ENCODE data around the gene NOSTRIN. TPM values are rescaled to one million over a fixed set of nuclear protein-coding genes. Genes with fewer than 3 reads are reported as not detected.

The NOSTRIN gene
- total RNA-seq, 2 experiments from 2014 or later, result not detected

DNA sequence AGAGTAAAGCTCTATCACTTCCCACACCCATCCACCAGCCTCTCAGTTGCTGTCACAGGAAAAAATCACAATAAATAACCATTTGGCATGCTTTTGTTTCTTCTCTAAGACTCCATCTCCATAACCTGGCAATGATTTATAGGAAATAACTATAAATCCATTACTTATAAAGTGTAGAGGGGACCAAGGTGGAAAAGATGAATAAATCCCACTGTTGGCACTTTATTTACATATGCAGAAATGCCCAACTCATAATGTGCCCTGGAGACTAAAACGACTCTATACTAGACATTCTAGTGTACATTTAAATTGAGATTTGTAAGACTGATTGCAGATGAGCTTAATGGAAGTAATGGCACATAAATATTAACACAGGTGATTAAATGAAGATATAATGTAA lies 7.5 kb upstream of the NOSTRIN start:
- H3K27ac ChIP-seq (ENCODE audit: low read depth, low read length, poor library complexity, severe bottlenecking), result no peak overlapping the region
- no peak overlapping the region for H3K4me3 ChIP-seq (ENCODE audit: low read depth, low read length, poor library complexity, severe bottlenecking)
- ChIA-PET CTCF (ENCODE audit: unreplicated experiment) (no interaction called here), POLR2A (no interaction called here)
- no peaks in the 10 kb centered on the region for H3K4me1 ChIP-seq (ENCODE audit: insufficient read depth, low read length, poor library complexity, severe bottlenecking)
- H3K9me2 ChIP-seq (ENCODE audit: insufficient read depth, low read length), result no peaks in the 10 kb centered on the region
- H4K20me1 ChIP-seq (ENCODE audit: insufficient read depth, low read length), result no peaks in the 10 kb centered on the region
- BruUV-seq (replicated peaks), result no TSS peak
- no peak overlapping the region for H2AFZ ChIP-seq (ENCODE audit: low read length)
- TF ChIP-seq CTCF (conservative IDR thresholded peaks at IDR 0.05; ENCODE audit: low read length), result no peak
- TF ChIP-seq EZH2phosphoT487 (IDR thresholded peaks at IDR 0.05; ENCODE audit: borderline replicate concordance, low read depth, low read length), result no peak
- H3K9me3 ChIP-seq (ENCODE audit: low read length), result no peaks in the 10 kb centered on the region
- H3K4me2 ChIP-seq (ENCODE audit: low read length), result no peak overlapping the region
- no peak for DNase-seq (ENCODE audit: low spot score)
- no peaks in the 10 kb centered on the region for H3K79me2 ChIP-seq (ENCODE audit: insufficient read depth, low read depth, low read length)
- H3K36me3 ChIP-seq (ENCODE audit: insufficient read depth, low read length), result no peaks in the 10 kb centered on the region
- intact Hi-C loops (cut with micrococcal nuclease; ENCODE audit: unreplicated experiment), result no loop called here

DNA sequence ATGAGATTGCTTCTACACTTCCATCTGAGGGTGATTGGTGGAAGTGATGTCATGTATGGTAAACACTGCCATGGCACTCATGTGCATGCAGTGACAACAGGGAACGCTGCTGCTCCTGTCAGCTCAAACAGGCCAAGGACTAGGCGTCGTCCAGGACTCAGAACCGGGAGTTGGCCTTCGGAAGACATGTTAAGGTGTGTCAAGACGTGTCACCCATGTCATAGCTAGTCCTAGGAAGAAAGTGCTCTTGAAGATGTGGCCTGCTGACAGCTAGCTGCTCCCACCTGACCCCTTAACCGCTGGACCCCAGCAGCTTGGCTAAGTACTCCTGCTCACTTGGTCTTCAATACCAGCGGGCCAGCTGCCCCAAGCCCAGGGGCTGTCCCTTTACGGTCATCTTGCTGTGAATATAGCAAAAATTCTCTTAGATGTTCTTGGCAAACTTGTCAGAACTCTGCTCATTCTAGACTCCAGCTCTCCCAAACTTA lies 6.3 kb upstream of the NOSTRIN start:
- Histone ChIP-seq H3K27ac (ENCODE audit: low read depth, low read length, poor library complexity, severe bottlenecking) (no peak overlapping the region), H3K79me2 (ENCODE audit: insufficient read depth, low read depth, low read length) (no peaks in the 10 kb centered on the region), H3K4me1 (ENCODE audit: insufficient read depth, low read length, poor library complexity, severe bottlenecking) (no peaks in the 10 kb centered on the region), H3K4me2 (ENCODE audit: low read length) (no peak overlapping the region), H3K9me2 (ENCODE audit: insufficient read depth, low read length) (no peaks in the 10 kb centered on the region), H3K36me3 (ENCODE audit: insufficient read depth, low read length) (no peaks in the 10 kb centered on the region), H3K4me3 (ENCODE audit: low read depth, low read length, poor library complexity, severe bottlenecking) (no peak overlapping the region), H2AFZ (ENCODE audit: low read length) (no peak overlapping the region), H3K9me3 (ENCODE audit: low read length) (no peaks in the 10 kb centered on the region), H4K20me1 (ENCODE audit: insufficient read depth, low read length) (no peaks in the 10 kb centered on the region)
- BruUV-seq (replicated peaks), result no TSS peak
- POLR2A ChIA-PET, result interaction anchor here (0.6 to 0.7 kb wide), 3 partner anchors 98 to 271 kb away, joined by 3 to 6 read pairs (median 3); no protein-coding TSS in a partner anchor
- CTCF ChIA-PET (ENCODE audit: unreplicated experiment), result interaction anchor here (0.5 kb wide), 1 partner anchor 713 kb away, joined by 3 read pairs; no protein-coding TSS in a partner anchor
- no peak for DNase-seq (ENCODE audit: low spot score)
- intact Hi-C loops (cut with micrococcal nuclease; ENCODE audit: unreplicated experiment), result no loop called here
- TF ChIP-seq EZH2phosphoT487 (IDR thresholded peaks at IDR 0.05; ENCODE audit: borderline replicate concordance, low read depth, low read length) (no peak), CTCF (conservative IDR thresholded peaks at IDR 0.05; ENCODE audit: low read length) (no peak)

GRCh38 chr2:168796583-168797285 lies 5.7 kb upstream of the NOSTRIN start:
- Histone ChIP-seq H3K4me2 (ENCODE audit: low read length) (no peak overlapping the region), H3K27ac (ENCODE audit: low read depth, low read length, poor library complexity, severe bottlenecking) (no peak overlapping the region), H3K4me1 (ENCODE audit: insufficient read depth, low read length, poor library complexity, severe bottlenecking) (no peaks in the 10 kb centered on the region), H3K9me3 (ENCODE audit: low read length) (no peaks in the 10 kb centered on the region), H3K9me2 (ENCODE audit: insufficient read depth, low read length) (no peaks in the 10 kb centered on the region), H4K20me1 (ENCODE audit: insufficient read depth, low read length) (no peaks in the 10 kb centered on the region), H3K4me3 (ENCODE audit: low read depth, low read length, poor library complexity, severe bottlenecking) (no peak overlapping the region), H2AFZ (ENCODE audit: low read length) (no peak overlapping the region), H3K79me2 (ENCODE audit: insufficient read depth, low read depth, low read length) (no peaks in the 10 kb centered on the region), H3K36me3 (ENCODE audit: insufficient read depth, low read length) (no peaks in the 10 kb centered on the region)
- no peak for TF ChIP-seq CTCF (conservative IDR thresholded peaks at IDR 0.05; ENCODE audit: low read length)
- TF ChIP-seq EZH2phosphoT487 (IDR thresholded peaks at IDR 0.05; ENCODE audit: borderline replicate concordance, low read depth, low read length), result no peak
- intact Hi-C loops (cut with micrococcal nuclease; ENCODE audit: unreplicated experiment), result no loop called here
- no TSS peak for BruUV-seq (replicated peaks)
- CTCF ChIA-PET (ENCODE audit: unreplicated experiment), result interaction anchor here (0.5 kb wide), 1 partner anchor 713 kb away, joined by 3 read pairs; no protein-coding TSS in a partner anchor
- no peak for DNase-seq (ENCODE audit: low spot score)
- POLR2A ChIA-PET, result interaction anchor here (0.6 to 0.7 kb wide), 3 partner anchors 97 to 270 kb away, joined by 3 to 6 read pairs (median 3); no protein-coding TSS in a partner anchor

All from OCI-LY7 (cell line).